Measurements from ENCODE around the gene URB2. TPM values are rescaled to one million over a fixed set of nuclear protein-coding genes. Genes with fewer than 3 reads are reported as not detected.

The URB2 gene
- total RNA-seq, 2 donors from 2014 or later: 18.6 to 20.3 TPM

GRCh38 chr1:229648406-229648805 is 22.4 kb downstream of the URB2 start:
- no peaks in the 10 kb centered on the region for H3K9me3 ChIP-seq (ENCODE audit: control insufficient read depth, low read length)
- no peak for TF ChIP-seq CTCF (conservative IDR thresholded peaks at IDR 0.05)
- H3K36me3 Mint-ChIP-seq (ENCODE audit: low read depth): peaks cover 64% of the 10 kb centered on the region
- no peaks in the 10 kb centered on the region for H3K4me1 ChIP-seq (ENCODE audit: control insufficient read depth, insufficient read depth, low read length)
- H3K27ac Mint-ChIP-seq: no peak overlapping the region
- no peaks in the 10 kb centered on the region for H3K9me3 Mint-ChIP-seq
- peaks cover 87% of the 10 kb centered on the region for H3K36me3 ChIP-seq (ENCODE audit: control insufficient read depth, insufficient read depth, low read length)
- WGBS, 2 experiments (ENCODE audit: insufficient coverage in 1 of 2, insufficient read length in 1 of 2): 98 to 100% methylated on average over 2 to 4 of the region's 4 CpGs
- no peak overlapping the region for H3K4me3 Mint-ChIP-seq
- no peaks in the 10 kb centered on the region for H3K4me1 Mint-ChIP-seq
- H3K4me3 ChIP-seq (ENCODE audit: low read length): no peak overlapping the region
- H3K27me3 ChIP-seq (ENCODE audit: control insufficient read depth, insufficient read depth, low read length, poor library complexity, severe bottlenecking): no peaks in the 10 kb centered on the region
- no peak overlapping the region for H3K27ac ChIP-seq (ENCODE audit: low read depth, low read length)
- H3K27me3 Mint-ChIP-seq (ENCODE audit: insufficient read depth): no peaks in the 10 kb centered on the region
- no peak overlapping the region for H3K9ac ChIP-seq (ENCODE audit: extremely low read depth, low read length, poor library complexity, severe bottlenecking)
- DNase-seq: no peak

- H3K9ac ChIP-seq (ENCODE audit: extremely low read depth, low read length, poor library complexity, severe bottlenecking): no peak overlapping the region
- no peak for DNase-seq
- H3K4me1 Mint-ChIP-seq: no peaks in the 10 kb centered on the region
- H3K9me3 Mint-ChIP-seq: no peaks in the 10 kb centered on the region
- no peak overlapping the region for H3K4me3 Mint-ChIP-seq
- WGBS, 2 experiments (ENCODE audit: insufficient coverage in 1 of 2, insufficient read length in 1 of 2): 92 to 100% methylated on average over 3 to 4 of the region's 4 CpGs
- H3K4me1 ChIP-seq (ENCODE audit: control insufficient read depth, insufficient read depth, low read length): no peaks in the 10 kb centered on the region
- no peak for TF ChIP-seq CTCF (conservative IDR thresholded peaks at IDR 0.05)
- H3K27me3 ChIP-seq (ENCODE audit: control insufficient read depth, insufficient read depth, low read length, poor library complexity, severe bottlenecking): no peaks in the 10 kb centered on the region
- no peak overlapping the region for H3K4me3 ChIP-seq (ENCODE audit: low read length)
- no peak overlapping the region for H3K27ac ChIP-seq (ENCODE audit: low read depth, low read length)
- H3K36me3 Mint-ChIP-seq (ENCODE audit: low read depth): peaks cover 65% of the 10 kb centered on the region
- no peaks in the 10 kb centered on the region for H3K9me3 ChIP-seq (ENCODE audit: control insufficient read depth, low read length)
- peaks cover 90% of the 10 kb centered on the region for H3K36me3 ChIP-seq (ENCODE audit: control insufficient read depth, insufficient read depth, low read length)
- no peak overlapping the region for H3K27ac Mint-ChIP-seq
- H3K27me3 Mint-ChIP-seq (ENCODE audit: insufficient read depth): no peaks in the 10 kb centered on the region
Measured at GRCh38 chr1:229650045-229650444, 24.0 kb downstream of the URB2 start.

GRCh38 chr1:229651546-229651945 is 25.5 kb downstream of the URB2 start:
- no peak overlapping the region for H3K4me3 Mint-ChIP-seq

More at GRCh38 chr1:229651546-229651945, 25.5 kb downstream of the URB2 start:
- Mint-ChIP-seq H3K9me3 (no peaks in the 10 kb centered on the region), H3K27me3 (ENCODE audit: insufficient read depth) (no peaks in the 10 kb centered on the region), H3K27ac (no peak overlapping the region), H3K4me1 (no peaks in the 10 kb centered on the region), H3K36me3 (ENCODE audit: low read depth) (peaks cover 60% of the 10 kb centered on the region)
- Histone ChIP-seq H3K9ac (ENCODE audit: extremely low read depth, low read length, poor library complexity, severe bottlenecking) (no peak overlapping the region), H3K27ac (ENCODE audit: low read depth, low read length) (no peak overlapping the region), H3K9me3 (ENCODE audit: control insufficient read depth, low read length) (no peaks in the 10 kb centered on the region), H3K36me3 (ENCODE audit: control insufficient read depth, insufficient read depth, low read length) (peaks cover 89% of the 10 kb centered on the region), H3K27me3 (ENCODE audit: control insufficient read depth, insufficient read depth, low read length, poor library complexity, severe bottlenecking) (no peaks in the 10 kb centered on the region), H3K4me3 (ENCODE audit: low read length) (no peak overlapping the region), H3K4me1 (ENCODE audit: control insufficient read depth, insufficient read depth, low read length) (no peaks in the 10 kb centered on the region)
- no peak for DNase-seq
- 96 to 100% methylated on average over 2 to 3 of the region's 3 CpGs for WGBS, 2 experiments (ENCODE audit: insufficient coverage in 1 of 2, insufficient read length in 1 of 2)
- TF ChIP-seq CTCF (conservative IDR thresholded peaks at IDR 0.05): no peak

Measured in endodermal cell (in vitro differentiated cells).